GM13976 (cell line): ENCODE measurements around the gene C1orf105.

Experiments used
- DNase-seq: peaks from one replicate; pipeline ENCODE4 v3.0.0; 2012; ENCODE audit warnings: low spot score
- CTCF ChIP-seq: IDR thresholded peaks from 2 replicates; pipeline ENCODE4 v1.5.1; 2012; ENCODE audit warnings: borderline replicate concordance, mild to moderate bottlenecking; ENCODE audit not compliant: insufficient read depth; ENCODE audit errors: extremely low read depth, missing control alignments, control extremely low read depth
- in situ Hi-C: fragments of 300-500 bp; cut with MboI; formaldehyde crosslinking; loops from one replicate; pipeline ENCODE4 v1.12.0; 2022; ENCODE audit warnings: low sequenced_read_pairs, mixed read lengths, inconsistent platforms; ENCODE audit not compliant: unreplicated experiment

The C1orf105 gene

GRCh38 chr1:172405912-172406311 is 14.6 kb upstream of the C1orf105 start:
- no peak for DNase-seq
- in situ Hi-C loops = no loop called here
- TF ChIP-seq CTCF = no peak

- TF ChIP-seq CTCF = no peak
- no peak for DNase-seq
- in situ Hi-C loops = no loop called here
These were observed 13.5 kb upstream of the C1orf105 start for GRCh38 chr1:172406968-172407367.

GRCh38 chr1:172408958-172409357 is 11.5 kb upstream of the C1orf105 start:
- no peak for TF ChIP-seq CTCF
- in situ Hi-C loops = no loop called here
- DNase-seq = no peak

- TF ChIP-seq CTCF = no peak
- DNase-seq = no peak
- in situ Hi-C loops = no loop called here
These were observed 10.5 kb upstream of the C1orf105 start for GRCh38 chr1:172410027-172410426.

GRCh38 chr1:172411791-172412338 is 8.6 kb upstream of the C1orf105 start:
- DNase-seq = no peak
- in situ Hi-C loops = no loop called here
- TF ChIP-seq CTCF = no peak

GRCh38 chr1:172414331-172414730 is 6.2 kb upstream of the C1orf105 start:
- DNase-seq = no peak
- no peak for TF ChIP-seq CTCF
- in situ Hi-C loops = no loop called here
